Right kidney (tissue), 9 donors: ENCODE results near the gene NKD2.
"Not testable (repeated sequence)": the region's sequence is repeated elsewhere in the genome, so short reads cannot be mapped to it uniquely, and the experiment has no call there.

Experiments
- DNase-seq: peaks from one replicate; pipeline ENCODE4 v3.0.0-alpha.2; 2016
- long read RNA-seq, 8 donors: transcript quantifications; one replicate each; lab custom pipeline, GENCODE V29; 2026

The NKD2 gene
- long read RNA-seq, donor 1, partial matches to known transcripts, result 0 of 2 reads
- long read RNA-seq, donor 1, other reads (novel, unspliced or antisense), result 0 of 2 reads
- long read RNA-seq, donor 2, partial matches to known transcripts, result 0 of 2 reads
- long read RNA-seq, donor 2, other reads (novel, unspliced or antisense), result 0 of 2 reads
- long read RNA-seq, donor 3, partial matches to known transcripts, result 0 of 2 reads
- long read RNA-seq, donor 3, other reads (novel, unspliced or antisense), result 0 of 2 reads
- long read RNA-seq, donor 4, partial matches to known transcripts, result 0 of 2 reads
- long read RNA-seq, donor 4, other reads (novel, unspliced or antisense), result 0 of 2 reads
- long read RNA-seq, donor 5, partial matches to known transcripts, result 5 of 9 reads
- long read RNA-seq, donor 5, other reads (novel, unspliced or antisense), result 0 of 9 reads
- long read RNA-seq, donor 6, transcript NKD2-202 (10 exons, 2,155 nt), result major isoform, 5 of 8 reads
- long read RNA-seq, donor 6, partial matches to known transcripts, result 0 of 8 reads
- long read RNA-seq, donor 6, other reads (novel, unspliced or antisense), result 0 of 8 reads
- long read RNA-seq, donor 7, transcript NKD2-202 (10 exons, 2,155 nt), result major isoform, 6 of 9 reads
- long read RNA-seq, donor 7, partial matches to known transcripts, result 0 of 9 reads
- long read RNA-seq, donor 7, other reads (novel, unspliced or antisense), result 0 of 9 reads
- long read RNA-seq, donor 8, partial matches to known transcripts, result 0 of 3 reads
- long read RNA-seq, donor 8, other reads (novel, unspliced or antisense), result 0 of 3 reads

- peak; percentile 69 for DNase-seq
These were observed at the start of gene NKD2 for GRCh38 chr5:1008451-1009358. Gene NKD2 (plus strand): TSS chr5:1008802. CDS start chr5:1009058, 256 bp downstream.

DNA sequence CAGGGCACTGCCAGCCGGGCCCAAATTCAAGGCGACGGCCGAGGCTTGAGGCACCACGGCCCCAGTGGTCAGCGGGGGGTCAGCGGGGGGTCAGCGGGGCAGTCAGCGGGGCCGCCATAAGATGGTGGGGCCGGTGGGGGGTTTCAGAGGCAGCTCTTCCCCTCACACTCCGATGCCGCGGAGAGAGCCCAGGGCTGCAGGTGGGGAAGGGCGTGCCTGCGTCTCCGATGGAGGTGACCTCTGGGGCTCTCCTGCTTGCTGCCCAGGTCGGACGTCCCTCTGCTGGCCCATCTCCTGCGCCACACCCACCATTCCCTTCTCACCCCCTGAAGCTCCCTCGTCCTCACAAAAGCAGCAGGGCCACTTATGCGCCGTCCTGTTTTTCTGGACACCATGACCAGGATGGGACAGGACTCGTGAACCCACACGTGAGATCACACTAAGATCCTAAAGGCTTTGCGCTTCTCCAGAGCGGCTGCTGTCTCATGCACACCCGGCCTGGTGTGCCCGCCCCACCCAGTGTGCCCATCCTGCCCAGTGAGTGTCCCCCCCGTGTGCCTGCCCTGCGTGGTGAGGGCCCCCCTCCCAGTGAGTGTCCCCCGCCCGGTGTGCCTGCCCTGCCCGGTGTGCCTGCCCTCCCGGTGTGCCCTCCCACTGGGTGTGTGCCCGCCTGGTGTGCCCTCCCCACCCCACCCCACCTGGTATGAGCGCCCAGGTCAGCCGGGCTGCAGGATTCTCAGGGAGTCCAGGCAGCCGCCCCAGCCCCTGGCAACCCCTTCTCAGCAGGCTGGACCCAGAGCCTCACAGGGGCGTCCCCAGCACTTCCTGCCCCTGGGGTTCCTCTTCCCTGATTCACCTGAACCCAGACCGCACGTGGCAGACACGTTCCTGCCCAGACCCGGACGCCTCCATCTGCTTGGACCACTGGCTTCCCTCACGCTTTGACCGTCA, 48.7 kb upstream of the NKD2 start:
- DNase-seq, result no peak

DNA sequence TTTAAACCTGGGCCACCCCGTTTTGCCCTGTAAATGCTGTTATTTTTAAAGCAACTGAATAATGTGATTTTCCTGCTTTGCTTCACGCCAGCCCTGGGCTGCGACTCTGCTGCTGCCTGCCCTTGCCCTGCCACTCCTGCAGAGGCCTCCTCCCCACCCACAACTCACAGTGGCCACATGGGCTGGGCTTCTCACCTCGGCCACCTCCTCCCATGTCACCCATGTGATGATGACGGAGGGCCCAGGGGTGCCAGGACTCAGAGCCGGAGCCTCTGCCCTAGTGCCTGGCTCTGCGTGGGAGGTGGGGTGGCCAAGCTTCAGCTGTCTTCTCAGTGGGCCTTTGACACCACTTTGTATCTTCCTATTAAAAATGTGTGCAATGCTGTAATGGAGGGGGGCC, 48.1 kb upstream of the NKD2 start:
- DNase-seq, result no peak

DNA sequence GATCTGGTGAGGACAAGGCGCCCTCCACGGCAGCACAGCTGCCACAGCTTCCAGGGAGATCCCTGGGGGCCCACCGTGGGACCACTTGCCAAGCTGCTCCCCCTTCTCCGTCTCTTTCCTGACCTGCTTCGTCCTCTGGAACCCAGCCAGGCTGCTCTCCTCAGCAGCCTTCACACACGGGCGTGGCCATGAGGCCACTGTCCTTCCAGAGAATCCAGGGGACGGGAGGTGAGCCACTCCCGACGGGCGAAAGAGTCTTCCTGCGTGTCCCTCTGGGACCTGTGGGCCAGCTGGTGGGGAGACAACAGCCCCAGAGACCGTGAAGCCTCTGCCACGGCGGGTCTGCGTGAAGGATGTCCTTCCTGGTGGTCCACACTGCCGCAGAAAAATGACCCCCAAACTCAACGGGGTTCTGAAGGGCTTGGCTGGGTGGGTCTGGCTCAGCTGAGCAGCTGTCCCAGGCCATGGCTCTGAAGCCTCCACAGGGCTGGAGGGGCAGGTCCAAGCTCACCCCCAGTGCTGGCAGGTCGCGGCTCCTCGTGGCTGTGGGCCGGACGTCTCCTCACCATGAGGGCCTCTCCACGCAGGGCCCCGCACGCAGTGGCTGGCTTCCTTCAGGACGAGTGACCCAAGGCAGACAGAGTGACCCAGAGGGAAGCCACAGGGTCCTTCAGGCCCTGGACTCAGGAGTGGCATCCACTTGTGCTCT, 47.4 kb upstream of the NKD2 start:
- no peak for DNase-seq

- DNase-seq, result no peak
These were observed 46.8 kb upstream of the NKD2 start for GRCh38 chr5:961711-962240.

DNA sequence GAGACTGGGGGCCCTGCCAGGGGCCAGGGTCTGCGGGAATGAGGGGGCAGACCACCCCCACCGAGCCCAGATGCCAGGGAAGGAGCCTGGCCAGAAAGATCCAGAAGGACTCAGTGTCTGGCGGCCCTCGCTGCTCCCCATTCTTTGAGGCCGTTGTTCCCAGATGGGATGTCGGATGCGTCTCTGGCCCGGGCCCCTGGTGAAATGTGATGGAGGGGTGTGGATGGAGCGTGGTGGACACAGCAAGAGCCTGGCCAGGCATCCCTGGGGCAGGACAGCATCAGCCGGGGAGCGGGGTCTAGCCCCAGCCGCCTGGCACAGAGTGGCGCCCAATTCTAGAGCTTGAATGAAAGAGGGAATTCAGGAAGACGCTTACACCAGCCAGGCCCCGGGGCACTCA, 46.2 kb upstream of the NKD2 start:
- no peak for DNase-seq

- no peak for DNase-seq
These were observed 45.8 kb upstream of the NKD2 start for GRCh38 chr5:962801-963200.

GRCh38 chr5:963310-963672, 45.3 kb upstream of the NKD2 start:
- no peak for DNase-seq

GRCh38 chr5:963673-964531, 44.7 kb upstream of the NKD2 start:
- DNase-seq, result peak; percentile 49

DNA sequence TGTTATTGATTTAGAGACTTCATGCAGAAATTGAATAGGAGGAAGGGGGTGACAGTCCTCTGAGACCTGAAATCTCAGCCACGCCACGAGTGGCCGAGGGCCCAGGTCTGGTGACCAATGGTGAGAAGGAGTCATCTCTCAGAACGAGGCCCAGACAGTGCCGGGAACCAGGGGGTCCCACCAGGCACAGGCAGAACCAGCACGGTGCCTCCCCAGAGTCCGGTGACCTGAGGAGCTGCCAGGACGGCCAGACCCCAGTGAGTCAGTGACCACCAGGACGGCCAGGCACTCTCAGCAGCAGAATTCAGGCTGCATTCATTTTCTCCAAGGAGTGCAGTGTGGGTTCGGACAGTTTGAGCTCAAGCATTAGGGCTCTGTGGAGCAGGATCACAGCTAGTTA, 43.8 kb upstream of the NKD2 start:
- no peak for DNase-seq

DNA sequence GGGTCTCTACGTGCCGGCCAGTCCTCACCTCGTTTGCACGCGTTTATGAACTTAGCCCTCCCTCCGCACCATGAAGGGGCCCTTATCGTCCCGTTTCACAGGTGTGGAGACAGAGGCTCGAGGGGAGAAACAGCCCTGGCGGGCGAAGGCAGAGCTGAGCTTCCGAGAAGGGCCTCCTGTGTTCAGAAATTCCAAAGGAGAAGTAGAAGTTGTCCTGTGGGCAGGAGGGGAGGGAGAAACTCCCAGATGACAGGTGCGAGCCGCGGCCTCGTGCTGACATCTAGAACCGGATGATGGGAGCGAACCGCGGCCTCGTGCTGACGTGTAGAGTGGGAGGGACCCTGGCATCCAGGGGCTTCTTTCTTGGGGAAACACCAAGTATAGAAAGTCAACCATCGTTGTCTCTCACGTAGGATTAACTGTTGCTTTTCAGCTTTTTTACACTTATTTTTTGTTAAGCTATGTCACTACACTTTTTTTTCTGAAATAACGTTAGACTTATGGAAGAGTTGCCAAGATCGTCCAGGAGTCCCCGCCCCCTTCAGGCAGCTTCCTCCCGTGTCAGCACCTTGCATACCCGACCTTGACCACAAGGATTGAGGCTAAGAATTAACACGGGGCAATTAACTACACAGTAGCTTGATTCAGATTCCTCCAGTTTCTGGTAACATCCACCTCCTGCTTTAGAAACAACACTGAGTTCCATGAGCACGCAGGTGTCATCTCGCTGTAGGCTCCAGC, 42.8 kb upstream of the NKD2 start:
- no peak for DNase-seq

GRCh38 chr5:966345-966710, 42.3 kb upstream of the NKD2 start:
- no peak for DNase-seq

GRCh38 chr5:966941-967340, 41.7 kb upstream of the NKD2 start:
- no peak for DNase-seq

DNA sequence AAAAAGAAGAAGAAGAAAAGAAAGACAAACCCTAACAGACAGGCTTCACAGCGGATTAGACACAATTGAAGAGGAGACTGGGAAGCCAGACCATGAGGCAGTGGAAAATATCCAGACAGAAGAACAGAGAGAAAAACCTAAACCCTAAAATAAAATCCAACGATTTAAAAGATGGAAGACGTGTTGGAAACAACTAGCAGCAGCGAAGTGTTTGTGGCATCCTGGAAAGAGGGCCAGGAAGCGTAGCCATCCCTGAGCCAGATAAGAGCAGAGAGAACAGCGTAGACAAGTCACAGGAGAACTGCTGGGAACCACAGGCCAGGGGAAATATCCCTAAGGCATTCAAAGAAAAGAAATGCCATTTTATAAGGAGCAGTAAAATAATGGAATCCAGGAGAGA, 39.7 kb upstream of the NKD2 start:
- no peak for DNase-seq

DNA sequence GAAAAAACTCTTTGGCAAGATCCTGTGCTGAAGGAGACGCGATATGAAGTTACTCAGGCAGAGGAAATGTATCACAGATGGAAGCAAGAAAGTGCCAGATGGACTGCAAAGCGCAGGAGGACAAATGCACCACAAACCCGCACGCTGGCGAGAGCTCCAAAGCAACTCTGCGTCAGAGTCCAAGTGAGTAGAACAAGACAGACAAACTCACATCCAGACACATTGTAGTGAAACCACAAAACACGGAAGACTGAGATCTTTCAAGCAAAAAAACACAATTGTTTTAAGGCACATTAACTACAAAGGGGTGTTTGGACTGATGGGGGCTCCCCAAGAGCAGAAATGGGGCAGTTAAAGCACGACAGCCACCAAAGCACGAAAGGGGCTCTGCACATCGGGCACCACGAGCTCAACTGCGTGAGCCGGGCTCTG, 39.2 kb upstream of the NKD2 start:
- no peak for DNase-seq

GRCh38 chr5:972575-972974, 36.0 kb upstream of the NKD2 start:
- DNase-seq, result not testable (repeated sequence)

DNA sequence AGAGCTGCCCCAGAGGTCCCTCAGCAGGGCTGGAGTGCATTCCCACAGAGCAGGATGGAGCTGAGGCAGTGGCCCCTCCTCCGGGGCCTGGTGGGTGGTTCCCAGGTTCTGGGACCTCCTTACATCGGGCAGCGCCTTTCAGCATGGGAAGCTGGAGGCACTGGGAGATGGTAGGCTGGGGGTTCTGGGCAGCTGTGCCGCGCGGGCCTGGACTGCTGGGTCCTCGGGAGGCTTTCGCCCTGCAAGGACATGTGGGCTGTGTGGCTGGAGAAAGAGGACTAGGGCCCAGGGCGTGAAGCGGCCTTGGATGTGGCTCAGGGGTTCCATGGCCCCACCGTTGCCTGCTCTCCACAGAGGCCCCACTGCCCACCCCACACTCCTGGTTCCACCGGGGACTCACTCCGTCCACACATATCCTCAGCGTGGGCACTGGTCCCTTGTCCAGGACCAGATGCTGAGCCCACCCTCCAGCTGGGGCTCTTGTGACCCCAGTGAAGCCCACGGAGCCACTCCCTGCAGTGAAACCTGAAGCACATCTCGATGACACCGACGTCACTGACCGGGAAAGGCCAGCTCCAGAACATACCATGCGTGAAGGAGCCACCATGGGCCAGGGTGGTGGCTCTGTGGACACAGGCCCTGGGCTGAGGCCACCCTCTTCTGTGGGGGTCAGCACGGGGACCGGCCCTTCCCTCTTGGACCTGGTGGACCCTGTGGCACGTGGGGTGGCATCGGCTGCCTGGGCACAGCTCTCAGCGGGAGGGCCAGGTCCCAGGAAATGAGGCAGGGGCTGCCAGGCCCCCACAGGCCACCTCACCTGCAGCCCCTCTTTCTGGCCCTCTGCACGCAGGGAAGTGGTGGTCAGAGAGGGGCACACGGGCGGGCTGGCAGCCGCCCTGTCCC, 31.5 kb upstream of the NKD2 start:
- DNase-seq, result peak; percentile 1

DNA sequence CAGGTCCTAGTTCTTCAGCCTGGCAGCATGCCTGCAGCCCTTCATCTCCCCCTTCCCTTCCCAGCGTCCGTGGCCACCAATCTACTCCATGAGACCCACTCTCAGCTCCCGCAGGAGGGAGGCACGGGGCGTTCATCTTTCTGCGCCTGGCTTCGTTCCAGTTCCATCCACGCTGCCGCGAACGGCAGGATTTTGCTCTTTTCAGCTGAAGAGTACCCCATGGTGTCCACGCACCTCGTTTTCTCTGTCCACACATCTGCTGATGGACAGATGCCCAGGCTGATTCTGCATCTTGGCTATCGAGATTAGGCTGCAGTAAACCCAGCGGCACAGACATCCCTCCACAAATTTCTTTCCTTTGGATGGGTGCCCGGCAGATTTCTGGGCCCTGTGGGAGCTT, 30.5 kb upstream of the NKD2 start:
- DNase-seq, result peak; percentile 1
